Measurements from ENCODE around the gene PCMTD2. TPM values are rescaled to one million over a fixed set of nuclear protein-coding genes. Genes with fewer than 3 reads are reported as not detected.

Gene PCMTD2
- total RNA-seq, 1 experiment from 2014 or later = 57.1 TPM

- Histone ChIP-seq H3K27ac (ENCODE audit: low read depth, low read length, poor library complexity, severe bottlenecking) (no peak overlapping the region), H3K27me3 (replicated peaks; ENCODE audit: insufficient read depth, low read depth, low read length, poor library complexity) (no peaks in the 10 kb centered on the region), H3K4me1 (ENCODE audit: insufficient read depth, low read length, poor library complexity, severe bottlenecking) (no peaks in the 10 kb centered on the region), H3K36me3 (ENCODE audit: insufficient read depth, low read length, poor library complexity, severe bottlenecking) (no peaks in the 10 kb centered on the region), H3K4me3 (ENCODE audit: low read depth, low read length, poor library complexity, severe bottlenecking) (no peak overlapping the region), H3K9me3 (ENCODE audit: low read depth, low read length, poor library complexity, severe bottlenecking) (no peaks in the 10 kb centered on the region)
- ChIA-PET CTCF (no interaction called here), POLR2A (ENCODE audit: low non-redundant PET) (no interaction called here)
- DNase-seq (ENCODE audit: low spot score) = no peak
- intact Hi-C loops (cut with micrococcal nuclease; ENCODE audit: unreplicated experiment) = no loop called here
- BruUV-seq (replicated peaks) = no TSS peak
- TF ChIP-seq EZH2 (IDR thresholded peaks at IDR 0.05; ENCODE audit: borderline replicate concordance, low read depth, low read length, poor library complexity, severe bottlenecking) = no peak
- no peak for TF ChIP-seq CTCF (conservative IDR thresholded peaks at IDR 0.05; ENCODE audit: low read depth, low read length)
Measured at GRCh38 chr20:64209148-64209547, 46.4 kb upstream of the PCMTD2 start.

GRCh38 chr20:64210656-64211369 is 44.7 kb upstream of the PCMTD2 start:
- no peak overlapping the region for H3K4me3 ChIP-seq (ENCODE audit: low read depth, low read length, poor library complexity, severe bottlenecking)
- no TSS peak for BruUV-seq (replicated peaks)
- no peak for TF ChIP-seq CTCF (conservative IDR thresholded peaks at IDR 0.05; ENCODE audit: low read depth, low read length)
- no peak for TF ChIP-seq EZH2 (IDR thresholded peaks at IDR 0.05; ENCODE audit: borderline replicate concordance, low read depth, low read length, poor library complexity, severe bottlenecking)
- H3K4me1 ChIP-seq (ENCODE audit: insufficient read depth, low read length, poor library complexity, severe bottlenecking) = no peaks in the 10 kb centered on the region
- ChIA-PET CTCF (no interaction called here), POLR2A (ENCODE audit: low non-redundant PET) (no interaction called here)
- intact Hi-C loops (cut with micrococcal nuclease; ENCODE audit: unreplicated experiment) = no loop called here
- no peaks in the 10 kb centered on the region for H3K27me3 ChIP-seq (replicated peaks; ENCODE audit: insufficient read depth, low read depth, low read length, poor library complexity)
- no peak for DNase-seq (ENCODE audit: low spot score)
- H3K27ac ChIP-seq (ENCODE audit: low read depth, low read length, poor library complexity, severe bottlenecking) = no peak overlapping the region
- no peaks in the 10 kb centered on the region for H3K9me3 ChIP-seq (ENCODE audit: low read depth, low read length, poor library complexity, severe bottlenecking)
- no peaks in the 10 kb centered on the region for H3K36me3 ChIP-seq (ENCODE audit: insufficient read depth, low read length, poor library complexity, severe bottlenecking)

- intact Hi-C loops (cut with micrococcal nuclease; ENCODE audit: unreplicated experiment) = no loop called here
- no peaks in the 10 kb centered on the region for H3K36me3 ChIP-seq (ENCODE audit: insufficient read depth, low read length, poor library complexity, severe bottlenecking)
- TF ChIP-seq CTCF (conservative IDR thresholded peaks at IDR 0.05; ENCODE audit: low read depth, low read length) (no peak), EZH2 (IDR thresholded peaks at IDR 0.05; ENCODE audit: borderline replicate concordance, low read depth, low read length, poor library complexity, severe bottlenecking) (no peak)
- H3K4me3 ChIP-seq (ENCODE audit: low read depth, low read length, poor library complexity, severe bottlenecking) = no peak overlapping the region
- BruUV-seq (replicated peaks) = no TSS peak
- no peaks in the 10 kb centered on the region for H3K9me3 ChIP-seq (ENCODE audit: low read depth, low read length, poor library complexity, severe bottlenecking)
- no peaks in the 10 kb centered on the region for H3K27me3 ChIP-seq (replicated peaks; ENCODE audit: insufficient read depth, low read depth, low read length, poor library complexity)
- no peak for DNase-seq (ENCODE audit: low spot score)
- ChIA-PET CTCF (no interaction called here), POLR2A (ENCODE audit: low non-redundant PET) (no interaction called here)
- no peaks in the 10 kb centered on the region for H3K4me1 ChIP-seq (ENCODE audit: insufficient read depth, low read length, poor library complexity, severe bottlenecking)
- no peak overlapping the region for H3K27ac ChIP-seq (ENCODE audit: low read depth, low read length, poor library complexity, severe bottlenecking)
Measured at GRCh38 chr20:64211874-64212658, 43.5 kb upstream of the PCMTD2 start.
